OCI-LY3 (cell line): ENCODE measurements around the gene TSPAN9.

Experiments used
- H2AFZ ChIP-seq: fragments of 200-600, 300-600 bp; shearing (Covaris generic); 2 replicates; pipeline ENCODE4 v1.6.0; 2014; ENCODE audit warnings: antibody characterized with exemption, low read depth, low read length
- H3K27ac ChIP-seq: fragments of 200-600, 300-600 bp; sonication (generic); 2 replicates; pipeline ENCODE4 v1.5.1; 2014; ENCODE audit warnings: mild to moderate bottlenecking, low read length, moderate library complexity, mixed read lengths
- H3K27me3 ChIP-seq: fragments of 200-600, 300-600 bp; sonication (generic); 2 replicates; pipeline ENCODE4 v1.6.1; 2014; ENCODE audit warnings: low read depth, low read length, mixed read lengths
- H3K36me3 ChIP-seq: fragments of 200-600, 300-600 bp; sonication (generic); replicated peaks from 2 replicates; pipeline ENCODE3; 2014; ENCODE audit warnings: low read depth, low read length, mixed read lengths
- H3K4me1 ChIP-seq: fragments of 300-600, 200-600 bp; sonication (generic); 2 replicates; pipeline ENCODE4 v1.6.1; 2014; ENCODE audit warnings: low read length, mixed read lengths
- H3K4me2 ChIP-seq: fragments of 200-600, 300-600 bp; sonication (generic); 2 replicates; pipeline ENCODE4 v1.6.1; 2014; ENCODE audit warnings: low read length, mixed read lengths
- H3K4me3 ChIP-seq: fragments of 300-600, 200-600 bp; sonication (generic); 2 replicates; pipeline ENCODE4 v1.5.1; 2014; ENCODE audit warnings: antibody characterized with exemption, mild to moderate bottlenecking, low read length, moderate library complexity
- H3K79me2 ChIP-seq: fragments of 300-600, 200-600 bp; shearing (Covaris generic); 2 replicates; pipeline ENCODE4 v1.6.1; 2014; ENCODE audit warnings: mild to moderate bottlenecking, low read length, mixed read lengths
- H3K9ac ChIP-seq: fragments of 300-600, 200-600 bp; shearing (Covaris generic); 2 replicates; pipeline ENCODE4 v1.6.0; 2014; ENCODE audit warnings: mild to moderate bottlenecking, low read length, moderate library complexity
- H3K9me3 ChIP-seq: fragments of 200-600, 300-600 bp; shearing (Covaris generic); 2 replicates; pipeline ENCODE4 v1.6.1; 2014; ENCODE audit warnings: low read length, mixed read lengths; ENCODE audit not compliant: insufficient read depth
- H4K20me1 ChIP-seq: fragments of 200-600, 300-600 bp; sonication (generic); 2 replicates; pipeline ENCODE4 v1.6.1; 2016; ENCODE audit warnings: low read length, mixed read lengths; ENCODE audit not compliant: insufficient read depth
- EZH2phosphoT487 ChIP-seq: fragments of 200-600 bp; shearing (Covaris generic); IDR thresholded peaks from 2 replicates; pipeline ENCODE4 v1.6.1; 2018; ENCODE audit warnings: antibody characterized with exemption, mixed run types, low read depth
- TF ChIP-seq, protein P1 (sequence below): fragments of 200-600, 300-600 bp; sonication (generic); IDR thresholded peaks from 2 replicates; pipeline ENCODE4 v1.5.1; 2014; ENCODE audit warnings: antibody characterized with exemption, low read length, low read depth

The TSPAN9 gene

DNA sequence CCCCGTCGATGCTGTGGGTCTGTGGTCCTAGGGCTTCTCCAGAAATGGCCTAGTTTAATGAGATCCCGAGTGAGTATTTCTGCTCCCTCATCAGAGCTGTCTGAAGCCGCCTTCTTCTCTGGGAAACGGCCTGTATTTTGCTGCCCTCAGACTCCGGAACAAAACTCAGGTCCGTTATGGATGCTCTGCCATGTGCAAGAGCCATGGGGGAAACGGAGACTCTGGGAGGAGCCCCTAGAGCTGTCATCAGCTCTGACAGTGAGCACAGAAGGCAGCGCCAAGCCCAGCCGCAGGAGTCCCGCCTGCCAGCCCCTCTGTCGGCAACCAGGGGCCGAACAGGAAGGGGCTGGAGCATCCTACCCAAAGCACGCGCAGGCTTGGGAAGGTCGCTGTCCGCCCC lies 221.4 kb downstream of the TSPAN9 start:
- Histone ChIP-seq H3K4me1 (peaks cover 9% of the 10 kb centered on the region), H3K4me3 (no peak overlapping the region), H4K20me1 (no peaks in the 10 kb centered on the region), H3K27me3 (peaks cover 44% of the 10 kb centered on the region), H3K27ac (no peak overlapping the region), H3K9ac (no peak overlapping the region), H3K9me3 (no peaks in the 10 kb centered on the region), H3K79me2 (no peaks in the 10 kb centered on the region), H3K36me3 (no peaks in the 10 kb centered on the region), H3K4me2 (no peak overlapping the region), H2AFZ (no peak overlapping the region)
- TF ChIP-seq, protein P1, sequence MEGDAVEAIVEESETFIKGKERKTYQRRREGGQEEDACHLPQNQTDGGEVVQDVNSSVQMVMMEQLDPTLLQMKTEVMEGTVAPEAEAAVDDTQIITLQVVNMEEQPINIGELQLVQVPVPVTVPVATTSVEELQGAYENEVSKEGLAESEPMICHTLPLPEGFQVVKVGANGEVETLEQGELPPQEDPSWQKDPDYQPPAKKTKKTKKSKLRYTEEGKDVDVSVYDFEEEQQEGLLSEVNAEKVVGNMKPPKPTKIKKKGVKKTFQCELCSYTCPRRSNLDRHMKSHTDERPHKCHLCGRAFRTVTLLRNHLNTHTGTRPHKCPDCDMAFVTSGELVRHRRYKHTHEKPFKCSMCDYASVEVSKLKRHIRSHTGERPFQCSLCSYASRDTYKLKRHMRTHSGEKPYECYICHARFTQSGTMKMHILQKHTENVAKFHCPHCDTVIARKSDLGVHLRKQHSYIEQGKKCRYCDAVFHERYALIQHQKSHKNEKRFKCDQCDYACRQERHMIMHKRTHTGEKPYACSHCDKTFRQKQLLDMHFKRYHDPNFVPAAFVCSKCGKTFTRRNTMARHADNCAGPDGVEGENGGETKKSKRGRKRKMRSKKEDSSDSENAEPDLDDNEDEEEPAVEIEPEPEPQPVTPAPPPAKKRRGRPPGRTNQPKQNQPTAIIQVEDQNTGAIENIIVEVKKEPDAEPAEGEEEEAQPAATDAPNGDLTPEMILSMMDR = no peak
- TF ChIP-seq EZH2phosphoT487 = no peak

DNA sequence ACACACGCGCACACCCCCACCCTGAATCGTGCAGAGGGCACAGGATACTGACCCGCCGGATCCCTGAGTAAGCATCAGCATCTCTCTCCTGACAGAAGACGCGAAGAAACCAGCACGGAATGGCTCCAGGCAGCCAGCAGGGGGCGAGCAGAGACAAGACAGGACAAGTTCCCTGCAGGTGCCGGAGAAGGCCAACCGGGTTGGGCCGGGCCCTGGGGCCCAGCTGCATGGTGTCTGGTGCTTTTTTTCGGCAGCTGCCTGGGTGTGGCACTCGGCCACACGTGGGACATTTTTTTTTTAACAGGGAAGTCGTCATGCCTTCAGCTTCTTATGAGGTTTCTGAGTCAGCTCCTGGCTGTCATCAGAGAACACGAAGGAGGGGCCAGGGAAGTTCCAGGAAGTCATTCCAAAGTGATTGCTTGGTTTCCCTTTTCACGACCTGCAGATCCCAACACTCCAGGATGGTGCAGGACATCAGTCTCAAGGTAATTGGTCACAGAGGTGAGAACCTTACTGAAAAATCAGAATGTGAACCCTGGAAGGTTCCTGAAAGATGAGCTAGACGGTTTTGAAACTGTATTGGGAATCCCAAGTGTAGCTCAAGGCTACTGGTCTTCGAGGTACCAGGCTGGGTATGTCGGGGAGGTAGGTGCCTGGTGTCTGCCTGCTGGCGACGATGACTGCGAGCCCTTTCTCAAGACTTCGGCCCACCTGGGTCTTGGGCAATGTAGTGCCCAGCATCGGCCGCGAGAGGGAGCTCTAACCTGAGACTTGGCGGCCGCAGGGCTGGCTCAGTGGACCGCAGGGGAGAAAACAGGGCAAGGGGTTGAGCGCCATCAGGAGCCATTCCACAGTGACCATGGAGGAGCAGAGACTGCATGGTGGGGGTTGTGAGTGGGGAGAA lies 223.0 kb downstream of the TSPAN9 start:
- Histone ChIP-seq H4K20me1 (no peaks in the 10 kb centered on the region), H2AFZ (peak overlapping the region; percentile 65; the same call in 1 of the 2 replicates), H3K27ac (no peak overlapping the region), H3K4me1 (peaks cover 9% of the 10 kb centered on the region), H3K4me2 (peak overlapping the region; percentile 73), H3K36me3 (no peaks in the 10 kb centered on the region), H3K79me2 (no peaks in the 10 kb centered on the region), H3K9me3 (no peaks in the 10 kb centered on the region), H3K9ac (0 out of 2 replicates have a peak overlapping the region, but pooled peaks have one; percentile 23), H3K27me3 (peaks cover 44% of the 10 kb centered on the region), H3K4me3 (peak overlapping the region; percentile 57)
- no peak for TF ChIP-seq EZH2phosphoT487
- TF ChIP-seq, protein P1 = peak; percentile 83

DNA sequence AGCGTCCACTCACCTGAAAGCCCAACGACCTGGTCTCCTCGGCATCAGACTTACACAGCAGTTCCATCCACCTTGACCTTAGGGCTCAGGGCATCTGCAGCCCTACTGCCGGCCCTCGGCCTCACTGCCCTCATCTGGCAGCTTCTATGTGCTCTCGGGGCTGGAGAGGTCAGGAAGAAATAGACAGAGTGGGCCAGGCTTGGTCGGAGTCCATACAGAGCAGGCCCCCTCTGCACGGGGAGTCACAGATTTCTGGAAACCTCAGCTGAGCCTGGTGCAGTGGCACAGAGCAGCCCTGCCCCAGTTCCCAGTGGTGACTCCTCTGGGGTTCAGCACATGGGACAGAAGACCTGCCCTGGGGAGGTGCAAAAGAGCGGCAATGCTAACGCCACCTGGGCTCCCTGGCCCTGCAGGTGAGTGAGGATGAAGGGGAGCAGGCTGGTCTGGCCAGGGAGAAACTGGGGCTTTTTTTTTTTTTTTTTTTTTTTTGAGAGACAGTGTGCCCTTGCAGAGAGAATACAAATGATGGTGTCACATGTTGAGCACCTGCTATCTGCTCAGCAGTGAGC lies 223.7 kb downstream of the TSPAN9 start:
- H3K4me2 ChIP-seq = peak overlapping the region; percentile 73
- H3K36me3 ChIP-seq = no peaks in the 10 kb centered on the region
- no peaks in the 10 kb centered on the region for H3K79me2 ChIP-seq
- H4K20me1 ChIP-seq = no peaks in the 10 kb centered on the region
- no peak overlapping the region for H3K27ac ChIP-seq
- TF ChIP-seq, protein P1 = no peak
- TF ChIP-seq EZH2phosphoT487 = no peak
- no peaks in the 10 kb centered on the region for H3K9me3 ChIP-seq
- peak overlapping the region; percentile 57 for H3K4me3 ChIP-seq
- no peak overlapping the region for H3K9ac ChIP-seq
- H2AFZ ChIP-seq = peak overlapping the region; percentile 65; the same call in 1 of the 2 replicates
- H3K4me1 ChIP-seq = peaks cover 9% of the 10 kb centered on the region
- H3K27me3 ChIP-seq = peaks cover 37% of the 10 kb centered on the region

DNA sequence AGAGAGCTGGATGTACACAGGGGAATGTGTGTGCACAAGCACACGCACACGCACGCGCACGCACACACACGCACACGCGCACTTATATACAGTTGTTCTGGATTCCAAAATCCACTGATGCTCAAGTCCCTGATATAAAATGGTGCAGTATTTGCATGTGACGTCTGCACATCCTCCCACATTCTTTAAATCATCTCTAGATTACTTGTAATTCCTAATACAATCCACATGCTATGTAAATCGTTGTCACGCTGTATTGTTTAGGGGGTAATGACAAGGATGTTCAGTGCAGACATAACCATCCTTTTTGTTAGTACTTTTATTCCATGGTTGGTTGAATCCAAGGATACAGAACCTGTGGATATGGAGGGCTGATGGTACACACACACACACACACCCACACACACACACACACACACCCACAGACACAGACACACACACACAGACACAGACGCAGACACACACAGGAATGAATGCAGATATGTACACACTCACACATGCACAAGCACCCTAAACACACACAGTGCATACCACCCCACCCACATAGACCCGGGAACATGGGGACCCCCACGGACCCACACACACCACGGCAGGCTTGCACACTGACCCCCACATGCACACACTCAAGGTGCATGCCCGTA lies 225.3 kb downstream of the TSPAN9 start:
- peaks cover 21% of the 10 kb centered on the region for H3K27me3 ChIP-seq
- H3K4me2 ChIP-seq = no peak overlapping the region
- no peak overlapping the region for H3K9ac ChIP-seq
- no peak overlapping the region for H2AFZ ChIP-seq
- no peaks in the 10 kb centered on the region; the same call in 1 of the 2 replicates for H4K20me1 ChIP-seq
- H3K36me3 ChIP-seq = no peaks in the 10 kb centered on the region
- no peaks in the 10 kb centered on the region for H3K9me3 ChIP-seq
- no peak overlapping the region for H3K4me3 ChIP-seq
- no peak overlapping the region for H3K27ac ChIP-seq
- peaks cover 9% of the 10 kb centered on the region for H3K4me1 ChIP-seq
- no peaks in the 10 kb centered on the region for H3K79me2 ChIP-seq
- TF ChIP-seq EZH2phosphoT487 = no peak
- TF ChIP-seq, protein P1 = no peak
